SW480 (cell line): Measurements from ENCODE around the gene RASGRP1.

Source experiments
- DNase-seq: peaks from one replicate; pipeline ENCODE4 v3.0.0-alpha.2; 2016; ENCODE audit warnings: low spot score

The RASGRP1 gene

DNA sequence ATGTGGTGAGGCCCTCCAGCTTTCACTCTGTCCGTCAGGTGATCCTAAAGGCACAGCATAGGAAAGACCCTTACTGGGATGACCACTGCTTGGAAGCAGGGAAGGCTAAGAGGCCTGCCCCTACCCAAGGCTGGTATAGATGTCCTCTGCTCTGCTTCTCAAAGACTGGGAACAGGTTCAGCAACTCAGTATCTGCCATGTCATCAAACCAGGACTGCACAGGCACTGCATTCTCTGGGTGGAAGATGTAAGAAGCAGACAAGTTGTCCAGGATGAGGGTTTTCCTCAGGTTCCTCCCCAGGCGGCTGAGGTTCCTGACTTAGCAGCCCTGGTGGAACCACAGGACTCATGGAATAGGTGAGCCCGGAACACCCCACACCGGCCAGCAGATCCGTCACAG lies 106.0 kb downstream of the RASGRP1 start:
- no peak for DNase-seq

GRCh38 chr15:38455092-38455491 lies 109.5 kb downstream of the RASGRP1 start:
- DNase-seq = no peak

DNA sequence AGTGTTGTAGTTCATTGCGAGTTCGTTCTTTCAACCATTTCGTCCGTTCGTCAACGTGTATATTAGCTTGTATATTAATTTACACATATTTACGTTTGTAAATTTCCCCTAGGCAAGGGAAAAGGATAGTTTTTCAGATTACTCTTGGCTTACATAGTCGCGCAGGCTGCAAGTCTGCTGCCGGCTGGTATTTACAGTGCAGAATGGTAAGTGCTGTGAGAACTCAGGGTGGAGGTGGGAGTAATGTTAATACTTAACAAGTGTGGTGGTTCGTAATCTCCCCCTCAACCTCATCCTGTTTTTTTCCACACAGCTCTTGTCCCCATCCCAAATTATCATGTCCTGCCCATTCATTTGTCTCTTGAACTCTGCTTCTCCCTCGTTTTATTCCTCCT lies 109.9 kb downstream of the RASGRP1 start:
- DNase-seq = peak; percentile 7

- peak; percentile 72 for DNase-seq
These were observed 110.5 kb downstream of the RASGRP1 start, which contains the start of gene FAM98B for GRCh38 chr15:38453971-38454695. Gene FAM98B, plus strand, starts transcription at chr15:38454127. Its CDS starts 35 bp downstream, at chr15:38454162.

GRCh38 chr15:38441130-38441519 lies 123.5 kb downstream of the RASGRP1 start:
- DNase-seq = no peak

DNA sequence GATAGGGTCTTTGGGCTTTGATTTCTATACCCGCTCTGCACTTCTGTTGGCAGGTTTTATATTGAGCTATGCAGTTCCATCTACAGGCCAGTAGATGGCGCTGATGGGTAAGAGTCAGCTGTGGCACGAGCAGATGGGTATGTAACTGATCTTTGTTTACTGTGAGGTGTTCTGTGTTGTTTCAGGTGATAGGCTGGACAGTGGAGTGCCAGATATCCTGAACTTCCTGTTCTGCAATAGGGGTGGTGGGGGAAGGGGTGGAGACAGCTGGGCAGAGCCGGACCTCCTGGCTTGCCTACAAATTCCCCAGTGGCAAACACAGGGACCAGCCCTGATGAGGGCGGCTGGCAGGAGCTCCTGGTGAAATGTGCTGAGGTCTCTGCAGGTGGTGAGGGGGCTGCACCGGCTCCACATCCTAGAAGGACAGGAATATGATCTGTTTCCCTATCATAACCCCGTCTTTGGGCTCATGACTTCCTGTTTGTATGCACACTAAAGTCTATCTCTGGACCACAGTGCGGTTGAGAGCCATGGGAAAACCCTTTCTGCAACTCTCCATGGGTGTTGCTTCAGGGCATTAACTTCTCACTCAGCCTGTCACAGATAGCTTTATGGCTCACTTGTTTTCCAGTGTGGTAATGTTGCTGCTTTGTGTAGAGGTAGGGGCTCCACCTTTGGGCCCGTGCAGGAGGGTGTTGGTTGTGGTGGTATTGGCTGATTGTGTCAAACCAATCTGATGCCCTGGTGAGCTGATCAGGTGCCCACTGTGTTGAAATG lies 124.1 kb downstream of the RASGRP1 start:
- peak; percentile 59 for DNase-seq
